ENCODE measurements around the gene CDH4.

The CDH4 gene

DNA sequence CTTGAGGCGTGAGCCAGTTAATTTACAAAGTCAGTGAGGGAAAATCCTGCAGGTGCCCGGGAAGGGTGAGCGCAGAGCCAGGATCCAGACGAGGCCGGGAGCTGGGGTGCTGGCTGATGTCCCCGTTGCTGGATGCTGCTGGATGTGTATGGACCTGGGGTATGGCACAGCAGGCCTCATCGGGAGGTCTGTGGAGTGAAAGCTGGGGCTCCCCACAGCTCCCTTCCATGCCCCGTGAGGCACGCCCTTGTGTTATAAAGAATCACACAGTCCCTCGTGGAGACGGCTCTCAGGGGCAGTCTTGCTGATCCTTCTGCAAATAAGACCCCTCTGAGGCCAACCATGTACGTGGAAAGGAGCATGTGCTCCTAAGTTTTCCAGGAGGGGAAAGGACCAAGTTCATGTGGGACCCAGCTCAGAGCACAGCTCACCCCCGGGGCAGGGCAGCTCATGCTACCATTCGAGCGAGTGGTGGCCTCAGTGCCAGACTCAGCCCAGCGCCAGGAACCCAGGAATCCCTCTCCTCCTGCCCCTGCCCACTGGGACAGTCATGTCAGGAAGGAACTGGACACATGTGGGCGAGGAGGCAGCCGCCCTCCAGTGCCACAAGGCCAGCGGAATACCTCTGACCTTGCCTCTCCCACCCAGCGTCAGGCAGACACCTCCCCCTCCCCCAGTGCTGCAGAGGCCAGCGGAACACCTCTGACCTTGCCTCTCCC, 97.5 kb downstream of the CDH4 start:
- Histone ChIP-seq H3K36me3 (replicated peaks) (no peaks in the 10 kb centered on the region), H3K4me3 (no peak overlapping the region), H3K9me3 (no peaks in the 10 kb centered on the region), H3K27me3 (ENCODE audit: low read depth) (no peaks in the 10 kb centered on the region), H3K4me1 (no peaks in the 10 kb centered on the region)
- no peak for DNase-seq (ENCODE audit: low spot score in 2 of 2)
- in situ Hi-C loops (cut with MboI; ENCODE audit: low sequenced_read_pairs), result no loop called here

DNA sequence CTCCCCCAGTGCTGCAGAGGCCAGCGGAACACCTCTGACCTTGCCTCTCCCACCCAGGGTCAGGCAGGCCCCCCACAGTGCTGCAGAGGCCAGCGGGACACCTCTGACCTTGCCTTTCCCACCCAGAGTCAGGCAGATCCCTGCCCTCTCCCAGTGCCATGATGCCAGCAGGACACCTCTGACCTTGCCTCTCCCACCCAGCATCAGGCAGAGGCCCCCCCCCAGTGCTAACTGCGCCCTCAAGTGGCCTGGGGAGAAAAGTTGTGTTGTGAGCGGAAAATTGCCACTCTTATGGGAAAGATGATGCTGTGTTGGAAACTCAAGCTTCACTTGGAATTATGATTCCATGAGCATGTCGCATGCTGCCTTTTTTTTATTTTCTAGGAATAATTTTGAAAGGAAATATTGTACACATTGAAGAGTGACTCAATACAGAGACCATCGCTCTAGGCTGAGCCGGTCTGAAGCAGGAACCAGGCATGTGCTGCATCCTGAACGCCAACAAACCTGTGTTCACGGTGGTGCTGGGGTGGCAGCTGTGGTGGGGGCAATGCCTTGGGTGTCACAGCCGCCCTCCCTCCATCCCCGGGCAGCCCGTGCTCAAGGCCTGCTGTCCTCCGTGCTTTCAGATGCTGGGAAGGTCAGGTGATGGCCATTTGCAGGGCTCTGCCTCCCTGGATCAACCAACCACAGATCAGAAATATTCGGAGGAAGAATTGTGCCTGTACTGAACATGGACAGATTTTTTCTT, 98.6 kb downstream of the CDH4 start:
- H3K4me1 ChIP-seq, result no peaks in the 10 kb centered on the region
- in situ Hi-C loops (cut with MboI; ENCODE audit: low sequenced_read_pairs), result no loop called here
- no peaks in the 10 kb centered on the region for H3K36me3 ChIP-seq (replicated peaks)
- no peaks in the 10 kb centered on the region for H3K9me3 ChIP-seq
- DNase-seq (ENCODE audit: low spot score in 2 of 2), result no peak
- no peaks in the 10 kb centered on the region for H3K27me3 ChIP-seq (ENCODE audit: low read depth)
- no peak overlapping the region for H3K4me3 ChIP-seq

DNA sequence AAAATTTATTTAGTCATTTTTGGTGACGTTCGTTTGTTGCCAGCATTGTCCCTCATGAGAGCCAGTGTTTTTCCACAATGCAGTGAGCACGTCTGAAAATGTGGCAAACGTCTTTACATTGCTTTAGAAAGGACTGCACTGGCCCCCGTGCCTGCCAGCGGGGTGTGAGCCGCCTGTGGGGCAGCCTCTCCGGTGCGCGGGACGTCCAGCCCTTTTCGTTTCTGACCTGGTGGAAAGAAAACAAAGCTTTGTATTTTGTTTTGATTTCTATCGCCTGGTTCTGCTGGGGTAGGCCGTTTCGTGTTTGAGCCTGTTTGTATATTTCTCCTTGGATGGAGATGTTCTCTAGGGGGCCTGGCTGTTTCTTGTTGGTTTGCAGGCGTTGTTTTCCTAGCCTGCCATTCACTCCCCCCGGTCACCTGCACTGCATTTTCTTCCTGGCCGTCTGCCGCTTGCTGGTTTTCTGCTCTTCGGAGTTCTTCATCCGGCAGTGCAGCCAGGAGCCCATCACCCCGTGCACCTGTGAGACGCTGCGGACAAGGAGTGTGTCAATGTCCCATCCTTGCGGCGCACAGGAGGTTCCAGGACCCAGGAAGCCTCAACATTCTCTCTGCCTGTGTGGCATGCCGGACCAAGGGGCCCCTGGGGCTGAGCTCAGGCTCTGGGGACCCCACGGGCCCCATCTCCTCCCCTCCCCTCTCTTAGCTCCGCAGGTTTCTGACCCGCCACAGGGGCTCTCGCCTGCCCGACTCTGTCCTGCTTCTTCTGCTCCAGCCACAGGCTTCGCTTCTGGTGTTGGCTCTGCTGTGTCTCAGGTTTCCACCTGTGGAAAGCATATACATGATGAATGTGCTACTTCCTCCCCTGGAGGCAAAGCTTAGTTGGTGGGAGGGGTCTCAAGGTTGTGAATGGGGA, 100.5 kb downstream of the CDH4 start:
- in situ Hi-C loops (cut with MboI; ENCODE audit: low sequenced_read_pairs), result no loop called here
- Histone ChIP-seq H3K9me3 (no peaks in the 10 kb centered on the region), H3K4me1 (no peaks in the 10 kb centered on the region), H3K27me3 (ENCODE audit: low read depth) (no peaks in the 10 kb centered on the region), H3K4me3 (no peak overlapping the region), H3K36me3 (replicated peaks) (no peaks in the 10 kb centered on the region)
- no peak for DNase-seq (ENCODE audit: low spot score in 2 of 2)

DNA sequence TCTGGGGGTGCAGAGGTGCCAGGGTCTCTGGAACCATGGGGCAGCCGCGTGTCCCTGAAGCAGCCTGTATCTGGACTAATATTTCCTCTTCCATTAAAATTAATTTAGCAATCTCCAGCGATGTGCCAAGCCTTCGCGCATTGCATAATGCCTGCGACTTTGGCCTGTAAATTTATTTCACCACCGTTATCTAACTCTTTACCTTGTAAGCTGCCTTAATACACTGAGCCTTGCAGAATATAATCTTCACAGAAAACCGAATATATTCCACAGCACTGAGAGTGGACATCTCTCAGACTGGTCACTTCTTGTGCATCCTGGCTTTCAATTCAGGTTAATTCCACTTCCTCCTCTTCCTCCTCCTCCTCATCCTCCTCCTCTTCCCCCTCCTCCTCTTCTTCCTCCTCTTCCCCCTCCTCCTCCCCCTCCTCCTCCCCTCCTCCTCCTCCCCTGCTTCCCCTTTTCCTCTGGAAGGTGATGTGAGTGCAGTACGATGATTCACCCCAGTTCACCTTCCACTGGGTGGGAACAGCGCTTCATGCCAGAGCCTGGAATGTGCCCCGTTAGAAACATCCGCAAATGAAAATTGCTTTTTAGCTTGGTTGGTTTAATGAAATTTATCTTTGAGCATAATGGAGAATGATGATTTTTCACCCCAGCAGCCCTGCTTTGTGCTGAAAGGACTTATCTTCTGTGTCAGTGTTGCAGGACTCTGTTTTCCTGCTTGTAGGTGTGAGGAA, 101.4 kb downstream of the CDH4 start:
- in situ Hi-C loops (cut with MboI; ENCODE audit: low sequenced_read_pairs), result no loop called here
- Histone ChIP-seq H3K27me3 (ENCODE audit: low read depth) (no peaks in the 10 kb centered on the region), H3K9me3 (no peaks in the 10 kb centered on the region), H3K4me3 (no peak overlapping the region), H3K4me1 (no peaks in the 10 kb centered on the region), H3K36me3 (replicated peaks) (no peaks in the 10 kb centered on the region)
- no peak for DNase-seq (ENCODE audit: low spot score in 2 of 2)

GRCh38 chr20:61354001-61354390, 101.9 kb downstream of the CDH4 start:
- DNase-seq (ENCODE audit: low spot score in 2 of 2), result no peak
- Histone ChIP-seq H3K9me3 (no peaks in the 10 kb centered on the region), H3K27me3 (ENCODE audit: low read depth) (no peaks in the 10 kb centered on the region), H3K4me1 (no peaks in the 10 kb centered on the region), H3K36me3 (replicated peaks) (no peaks in the 10 kb centered on the region), H3K4me3 (no peak overlapping the region)
- in situ Hi-C loops (cut with MboI; ENCODE audit: low sequenced_read_pairs), result no loop called here

- no peaks in the 10 kb centered on the region for H3K27me3 ChIP-seq (ENCODE audit: low read depth)
- no peaks in the 10 kb centered on the region for H3K9me3 ChIP-seq
- no peak overlapping the region for H3K4me3 ChIP-seq
- H3K4me1 ChIP-seq, result no peaks in the 10 kb centered on the region
- no peak for DNase-seq (ENCODE audit: low spot score in 2 of 2)
- in situ Hi-C loops (cut with MboI; ENCODE audit: low sequenced_read_pairs), result no loop called here
- no peaks in the 10 kb centered on the region for H3K36me3 ChIP-seq (replicated peaks)
These were observed 102.4 kb downstream of the CDH4 start for GRCh38 chr20:61354501-61354900.

DNA sequence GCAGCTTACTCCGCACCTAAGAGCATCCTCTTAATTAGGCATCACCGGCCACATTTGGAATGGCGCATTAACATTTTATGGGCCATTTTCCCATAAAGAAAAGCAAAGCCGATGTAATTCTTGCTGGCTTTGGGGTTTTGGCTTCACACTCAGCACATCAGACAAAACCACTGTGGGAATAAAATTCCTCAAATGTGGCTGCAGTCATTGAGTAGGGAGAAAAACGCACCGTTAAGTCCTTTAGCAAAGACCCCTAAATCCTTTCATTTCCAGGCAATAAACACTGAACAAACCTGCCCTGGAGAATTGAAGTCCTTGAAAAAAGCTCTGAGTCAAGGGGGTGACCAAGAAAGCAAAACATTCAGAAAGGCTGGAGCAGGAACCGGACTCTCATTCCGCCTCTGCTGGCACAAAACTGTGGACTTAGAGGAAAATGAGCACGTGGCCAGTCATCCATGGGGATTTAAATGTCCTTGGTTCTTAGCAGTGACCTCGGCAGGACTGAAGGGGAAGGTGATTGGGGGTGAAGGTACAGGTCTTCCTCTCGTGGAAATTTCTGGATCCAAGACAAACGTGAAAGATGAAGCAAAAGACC, 102.9 kb downstream of the CDH4 start:
- H3K9me3 ChIP-seq, result no peaks in the 10 kb centered on the region
- no peak for DNase-seq (ENCODE audit: low spot score in 2 of 2)
- in situ Hi-C loops (cut with MboI; ENCODE audit: low sequenced_read_pairs), result no loop called here
- H3K36me3 ChIP-seq (replicated peaks), result no peaks in the 10 kb centered on the region
- no peak overlapping the region for H3K4me3 ChIP-seq
- H3K4me1 ChIP-seq, result no peaks in the 10 kb centered on the region
- H3K27me3 ChIP-seq (ENCODE audit: low read depth), result no peaks in the 10 kb centered on the region

DNA sequence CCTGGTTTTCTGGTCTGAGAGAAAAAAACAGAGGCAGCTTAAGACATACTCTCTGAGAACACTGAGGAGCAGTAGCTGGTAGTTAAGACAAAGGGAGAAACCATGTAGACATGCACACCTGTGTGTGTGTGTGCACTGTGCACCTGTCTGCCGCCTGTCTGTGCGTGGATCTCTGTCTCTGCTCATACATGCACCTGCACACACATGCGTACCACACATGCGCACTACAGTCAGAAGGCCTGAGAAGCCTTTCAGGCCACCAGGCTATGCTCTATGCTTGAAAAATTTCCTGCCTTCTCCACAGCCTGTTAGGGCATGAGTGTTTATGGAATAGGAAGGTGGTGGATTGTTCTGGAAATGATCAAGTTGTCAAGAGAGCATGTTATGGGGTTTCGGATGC, 103.5 kb downstream of the CDH4 start:
- DNase-seq (ENCODE audit: low spot score in 2 of 2), result no peak
- H3K27me3 ChIP-seq (ENCODE audit: low read depth), result no peaks in the 10 kb centered on the region
- no peaks in the 10 kb centered on the region for H3K9me3 ChIP-seq
- H3K36me3 ChIP-seq (replicated peaks), result no peaks in the 10 kb centered on the region
- no peaks in the 10 kb centered on the region for H3K4me1 ChIP-seq
- in situ Hi-C loops (cut with MboI; ENCODE audit: low sequenced_read_pairs), result no loop called here
- no peak overlapping the region for H3K4me3 ChIP-seq

DNA sequence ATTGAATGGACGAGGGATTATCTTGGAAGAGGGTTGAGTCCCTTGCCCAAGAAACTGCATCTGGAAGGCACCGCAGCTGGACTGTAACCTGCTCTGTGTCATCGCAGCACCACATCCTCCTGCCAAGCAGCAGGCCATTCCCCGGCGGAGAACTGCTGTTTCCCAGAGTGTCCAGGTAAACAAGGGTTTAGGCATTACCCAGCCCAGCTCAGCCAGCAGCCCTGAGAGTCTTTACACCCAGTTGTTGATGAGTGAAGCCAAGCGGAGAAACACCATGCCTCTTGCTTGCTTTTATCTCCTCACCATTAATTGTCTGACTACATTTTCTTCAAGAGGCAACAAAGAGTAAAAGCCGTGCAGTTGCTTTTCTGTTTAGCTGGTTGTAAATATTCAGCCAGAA, 104.1 kb downstream of the CDH4 start:
- H3K27me3 ChIP-seq (ENCODE audit: low read depth), result no peaks in the 10 kb centered on the region
- H3K4me3 ChIP-seq, result no peak overlapping the region
- no peak for DNase-seq (ENCODE audit: low spot score in 2 of 2)
- no peaks in the 10 kb centered on the region for H3K36me3 ChIP-seq (replicated peaks)
- in situ Hi-C loops (cut with MboI; ENCODE audit: low sequenced_read_pairs), result no loop called here
- no peaks in the 10 kb centered on the region for H3K9me3 ChIP-seq
- H3K4me1 ChIP-seq, result no peaks in the 10 kb centered on the region

- in situ Hi-C loops (cut with MboI; ENCODE audit: low sequenced_read_pairs), result no loop called here
- H3K36me3 ChIP-seq (replicated peaks), result no peaks in the 10 kb centered on the region
- no peak overlapping the region for H3K4me3 ChIP-seq
- no peaks in the 10 kb centered on the region for H3K27me3 ChIP-seq (ENCODE audit: low read depth)
- no peaks in the 10 kb centered on the region for H3K9me3 ChIP-seq
- DNase-seq (ENCODE audit: low spot score in 2 of 2), result no peak
- H3K4me1 ChIP-seq, result no peaks in the 10 kb centered on the region
These were observed 105.1 kb downstream of the CDH4 start for GRCh38 chr20:61357119-61357518.

DNA sequence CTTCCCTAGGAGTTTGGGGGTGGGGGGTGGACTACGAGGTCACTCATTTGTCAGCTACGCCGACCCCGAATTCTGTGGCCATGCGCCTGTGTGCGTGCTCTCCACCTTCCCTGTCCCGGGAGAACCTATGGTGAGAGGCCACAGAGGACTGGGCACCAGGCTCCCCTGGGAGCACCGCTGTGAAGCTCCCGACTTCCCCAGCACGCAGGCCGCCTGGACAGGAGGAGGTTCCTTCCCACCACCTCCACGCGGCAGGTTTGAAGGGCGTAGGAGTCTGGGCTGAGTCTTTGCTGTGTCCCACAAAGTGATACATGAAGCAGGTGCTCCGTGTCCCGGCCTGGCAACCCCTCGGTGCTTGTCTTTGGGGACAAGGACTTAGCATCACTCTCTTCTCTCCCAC, 107.2 kb downstream of the CDH4 start:
- Histone ChIP-seq H3K4me1 (no peaks in the 10 kb centered on the region), H3K36me3 (replicated peaks) (no peaks in the 10 kb centered on the region), H3K4me3 (no peak overlapping the region), H3K27me3 (ENCODE audit: low read depth) (no peaks in the 10 kb centered on the region), H3K9me3 (no peaks in the 10 kb centered on the region)
- no peak for DNase-seq (ENCODE audit: low spot score in 2 of 2)
- in situ Hi-C loops (cut with MboI; ENCODE audit: low sequenced_read_pairs), result no loop called here

- Histone ChIP-seq H3K4me3 (no peak overlapping the region), H3K4me1 (no peaks in the 10 kb centered on the region), H3K27me3 (ENCODE audit: low read depth) (no peaks in the 10 kb centered on the region), H3K36me3 (replicated peaks) (no peaks in the 10 kb centered on the region), H3K9me3 (no peaks in the 10 kb centered on the region)
- in situ Hi-C loops (cut with MboI; ENCODE audit: low sequenced_read_pairs), result no loop called here
- no peak for DNase-seq (ENCODE audit: low spot score in 2 of 2)
These were observed 108.2 kb downstream of the CDH4 start for GRCh38 chr20:61360296-61360695.

DNA sequence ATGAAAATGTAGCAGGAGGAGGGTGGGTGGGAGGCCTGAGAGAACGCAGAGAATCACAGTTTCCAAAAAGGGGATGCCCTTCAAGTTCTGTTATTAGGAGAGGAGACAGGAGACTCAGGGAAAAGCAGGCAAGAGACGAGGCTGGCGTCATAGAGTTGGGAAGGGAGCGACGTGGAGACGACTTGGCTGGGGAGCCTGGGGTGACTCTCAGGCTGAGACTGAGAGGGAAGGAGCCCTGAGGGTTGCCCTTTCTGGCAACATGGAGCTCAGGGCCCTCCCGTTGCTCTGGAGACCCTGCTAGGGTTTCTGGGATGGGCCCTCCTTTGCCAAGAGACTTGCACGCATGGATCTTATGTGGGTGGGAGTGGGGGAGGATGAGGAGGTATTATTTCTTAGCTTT, 108.9 kb downstream of the CDH4 start:
- in situ Hi-C loops (cut with MboI; ENCODE audit: low sequenced_read_pairs), result no loop called here
- DNase-seq (ENCODE audit: low spot score in 2 of 2), result no peak
- no peaks in the 10 kb centered on the region for H3K9me3 ChIP-seq
- no peaks in the 10 kb centered on the region for H3K4me1 ChIP-seq
- no peaks in the 10 kb centered on the region for H3K27me3 ChIP-seq (ENCODE audit: low read depth)
- no peaks in the 10 kb centered on the region for H3K36me3 ChIP-seq (replicated peaks)
- H3K4me3 ChIP-seq, result no peak overlapping the region

All from HAP-1 (cell line).